Liver (tissue), 9 donors: Measurements from ENCODE around the gene CASTOR1. TPM values are rescaled to one million over a fixed set of nuclear protein-coding genes. Genes with fewer than 3 reads are reported as not detected.

Source experiments
- DNase-seq: peaks from one replicate; pipeline ENCODE4 v3.0.0-alpha.2; 2017; ENCODE audit warnings: low spot score
- H3K27ac ChIP-seq, 2 donors: one replicate each; pipeline ENCODE4 v1.7.0; 2013; ENCODE audit warnings: inconsistent platforms in 2 of 2, low read length in 2 of 2, control low read depth in 1 of 2, low read depth in 1 of 2, mild to moderate bottlenecking in 1 of 2
- H3K27me3 ChIP-seq, 4 donors: one replicate each; pipeline versions ENCODE4 v1.6.1 to v1.7.0; 2013; ENCODE audit warnings: low read length in 3 of 4, inconsistent platforms in 1 of 4, mild to moderate bottlenecking in 1 of 4, moderate library complexity in 1 of 4; ENCODE audit not compliant: control insufficient read depth in 4 of 4, insufficient read depth in 4 of 4
- H3K36me3 ChIP-seq, 4 donors: one replicate each; pipeline versions ENCODE4 v1.6.1 to v1.7.0; 2013; ENCODE audit warnings: low read length in 3 of 4, mild to moderate bottlenecking in 3 of 4, low read depth in 1 of 4, moderate library complexity in 1 of 4; ENCODE audit not compliant: control insufficient read depth in 4 of 4, insufficient read depth in 3 of 4
- H3K4me1 ChIP-seq, 4 donors: one replicate each; pipeline versions ENCODE4 v1.6.1 to v1.7.0; 2013; ENCODE audit warnings: low read length in 3 of 4, mild to moderate bottlenecking in 3 of 4, moderate library complexity in 1 of 4; ENCODE audit not compliant: control insufficient read depth in 4 of 4, insufficient read depth in 4 of 4
- H3K4me3 ChIP-seq, 3 donors: one replicate each; pipeline versions ENCODE4 v1.6.1 to v1.7.0; 2013; ENCODE audit warnings: low read length in 3 of 3, control low read depth in 1 of 3, low read depth in 1 of 3, mild to moderate bottlenecking in 1 of 3
- H3K9ac ChIP-seq, 2 donors: one replicate each; pipeline ENCODE4 v1.7.0; 2013; ENCODE audit warnings: low read length in 2 of 2, mild to moderate bottlenecking in 2 of 2, moderate library complexity in 2 of 2, control low read depth in 1 of 2, low read depth in 1 of 2
- H3K9me3 ChIP-seq, 4 donors: one replicate each; pipeline versions ENCODE4 v1.6.1 to v1.7.0; 2013; ENCODE audit warnings: low read length in 3 of 4; ENCODE audit not compliant: control insufficient read depth in 4 of 4
- EGR1 ChIP-seq, 2 donors: IDR thresholded peaks; 2 replicates each; pipeline ENCODE4 v1.6.1; 2016 to 2018; ENCODE audit warnings: antibody characterized with exemption in 2 of 2, low read depth in 2 of 2
- FOXA1 ChIP-seq: IDR thresholded peaks from 2 replicates; pipeline ENCODE4 v1.6.1; 2016; ENCODE audit warnings: antibody characterized with exemption
- FOXA2 ChIP-seq: IDR thresholded peaks from 2 replicates; pipeline ENCODE4 v1.6.1; 2016; ENCODE audit warnings: antibody characterized with exemption
- GABPA ChIP-seq, 2 donors: IDR thresholded peaks in 1 of 2; conservative IDR thresholded peaks in 1 of 2; 2 replicates each; pipeline ENCODE4 v1.6.1; 2016; ENCODE audit warnings: antibody characterized with exemption in 2 of 2, mild to moderate bottlenecking in 1 of 2, moderate library complexity in 1 of 2
- HNF4A ChIP-seq, 2 donors: conservative IDR thresholded peaks; 2 replicates each; pipeline ENCODE4 v1.6.1; 2016; ENCODE audit warnings: antibody characterized with exemption in 2 of 2, mild to moderate bottlenecking in 2 of 2
- HNF4G ChIP-seq: IDR thresholded peaks from 2 replicates; pipeline ENCODE4 v1.6.1; 2016; ENCODE audit warnings: antibody characterized with exemption
- JUND ChIP-seq, 2 donors: IDR thresholded peaks; 2 replicates each; pipeline ENCODE4 v1.6.1; 2016; ENCODE audit warnings: antibody characterized with exemption in 2 of 2
- NR2F2 ChIP-seq: IDR thresholded peaks from 2 replicates; pipeline ENCODE4 v1.6.1; 2016; ENCODE audit warnings: antibody characterized with exemption
- RAD21 ChIP-seq, 2 donors: IDR thresholded peaks; 2 replicates each; pipeline ENCODE4 v1.6.1; 2016; ENCODE audit warnings: antibody characterized with exemption in 2 of 2, mild to moderate bottlenecking in 2 of 2
- RXRA ChIP-seq, 2 donors: IDR thresholded peaks; 2 replicates each; pipeline ENCODE4 v1.6.1; 2017 to 2018; ENCODE audit warnings: antibody characterized with exemption in 2 of 2, mild to moderate bottlenecking in 1 of 2
- SP1 ChIP-seq: IDR thresholded peaks from 2 replicates; pipeline ENCODE4 v1.6.1; 2018; ENCODE audit warnings: antibody characterized with exemption, mild to moderate bottlenecking
- TAF1 ChIP-seq: conservative IDR thresholded peaks from 2 replicates; pipeline ENCODE4 v1.6.1; 2016; ENCODE audit warnings: antibody characterized with exemption, mild to moderate bottlenecking
- YY1 ChIP-seq: IDR thresholded peaks from 2 replicates; pipeline ENCODE4 v1.6.1; 2016; ENCODE audit warnings: antibody characterized with exemption, mild to moderate bottlenecking
- WGBS: extraction: QIAGEN DNeasy Blood & Tissue Kit; methylation state at CpG from one replicate; pipeline ENCODE4 v1.1.7; 2013; 5-methylcytosine and 5-hydroxymethylcytosine counted together
- polyA plus RNA-seq, 2 donors: library from polyadenylated mRNA; stranded (reverse) in 1 of 2; unstranded in 1 of 2; fragments of 200-250 nt in 1 of 2; fragments of >200 nt in 1 of 2; fragmentation: Nextera tagmentation in 1 of 2; extraction: Ambion mirVana in 1 of 2; gene quantifications; one replicate each; pipeline versions ENCODE4 v1.2.1 to v1.2.3, GENCODE V29; 2013 to 2015
- total RNA-seq, 2 donors: library from RNA; depleted of rRNA; stranded (reverse); fragments of >200 nt; gene quantifications; one replicate each; pipeline ENCODE4 v1.2.3, GENCODE V29; 2014
- TF ChIP-seq, protein P1 (sequence below): fragments of 150-350 bp; IDR thresholded peaks from 2 replicates; pipeline ENCODE4 v1.5.1; 2017; ENCODE audit warnings: improper control_type of control experiment, low read depth, low read length; ENCODE audit not compliant: missing input control
- TF ChIP-seq, protein P2 (sequence below): IDR thresholded peaks from 2 replicates; pipeline ENCODE4 v1.6.1; 2016; ENCODE audit warnings: antibody characterized with exemption
- TF ChIP-seq, protein P3 (sequence below): IDR thresholded peaks from 2 replicates; pipeline ENCODE4 v1.6.1; 2016; ENCODE audit warnings: antibody characterized with exemption, mild to moderate bottlenecking
- TF ChIP-seq, protein P4 (sequence below): IDR thresholded peaks from 2 replicates; pipeline ENCODE4 v1.6.1; 2016; ENCODE audit warnings: antibody characterized with exemption
- TF ChIP-seq, protein P5 (sequence below): IDR thresholded peaks from 2 replicates; pipeline ENCODE4 v1.6.1; 2016; ENCODE audit warnings: antibody characterized with exemption
- donor health status: healthy.
- donor health status: healthy.
- donor health status: healthy.
- donor health status: healthy.
- donor health status: healthy.

Gene CASTOR1
- total and polyA plus RNA-seq, 4 donors = 1.8 to 5.4 (median 2.4) TPM

DNA sequence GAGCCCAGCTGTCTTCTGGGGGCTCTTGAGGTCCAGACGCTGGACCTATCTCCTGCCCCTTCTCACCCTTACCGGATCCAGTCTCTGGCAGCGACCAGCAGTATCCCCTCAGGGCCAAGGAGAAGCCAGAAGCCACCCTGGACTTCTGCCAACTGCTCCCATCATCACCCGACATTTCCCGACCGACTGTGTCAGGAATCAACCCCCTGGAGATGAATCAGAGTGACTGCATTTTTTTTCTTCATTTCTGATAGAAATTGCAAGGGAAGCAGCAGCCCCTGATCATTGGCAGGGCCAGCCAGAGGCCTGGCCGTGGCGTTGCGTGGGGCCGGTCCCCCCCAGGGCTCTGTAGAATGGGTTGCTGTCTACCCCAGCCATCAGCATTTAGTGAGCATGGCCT lies 37.6 kb downstream of the CASTOR1 start:
- Histone ChIP-seq H3K9ac (no peak overlapping the region), H3K9me3 (no peaks in the 10 kb centered on the region), H3K27me3 (peaks cover 0 to 7% (median 0%) of the 10 kb centered on the region in 4 donors), H3K36me3 (no peaks in the 10 kb centered on the region), H3K4me1 (peaks cover 2 to 14% (median 5%) of the 10 kb centered on the region in 4 donors), H3K4me3 (no peak overlapping the region), H3K27ac (no peak overlapping the region)
- 86% methylated on average over 10 of the region's 10 CpGs for WGBS
- TF ChIP-seq SP1 (no peak), TAF1 (no peak), FOXA1 (no peak), YY1 (no peak), RAD21 (IDR thresholded peaks at IDR 0.05) (no peak), FOXA2 (no peak), RXRA (IDR thresholded peaks at IDR 0.05) (no peak), NR2F2 (no peak), EGR1 (IDR thresholded peaks at IDR 0.05; ENCODE audit: low read depth in 2 of 2) (no peak), HNF4G (no peak), JUND (IDR thresholded peaks at IDR 0.05) (no peak), GABPA (IDR thresholded peaks at IDR 0.05 in 1 of 2, conservative IDR thresholded peaks at IDR 0.05 in 1 of 2) (no peak), HNF4A (conservative IDR thresholded peaks at IDR 0.05) (no peak)
- TF ChIP-seq, protein P1, sequence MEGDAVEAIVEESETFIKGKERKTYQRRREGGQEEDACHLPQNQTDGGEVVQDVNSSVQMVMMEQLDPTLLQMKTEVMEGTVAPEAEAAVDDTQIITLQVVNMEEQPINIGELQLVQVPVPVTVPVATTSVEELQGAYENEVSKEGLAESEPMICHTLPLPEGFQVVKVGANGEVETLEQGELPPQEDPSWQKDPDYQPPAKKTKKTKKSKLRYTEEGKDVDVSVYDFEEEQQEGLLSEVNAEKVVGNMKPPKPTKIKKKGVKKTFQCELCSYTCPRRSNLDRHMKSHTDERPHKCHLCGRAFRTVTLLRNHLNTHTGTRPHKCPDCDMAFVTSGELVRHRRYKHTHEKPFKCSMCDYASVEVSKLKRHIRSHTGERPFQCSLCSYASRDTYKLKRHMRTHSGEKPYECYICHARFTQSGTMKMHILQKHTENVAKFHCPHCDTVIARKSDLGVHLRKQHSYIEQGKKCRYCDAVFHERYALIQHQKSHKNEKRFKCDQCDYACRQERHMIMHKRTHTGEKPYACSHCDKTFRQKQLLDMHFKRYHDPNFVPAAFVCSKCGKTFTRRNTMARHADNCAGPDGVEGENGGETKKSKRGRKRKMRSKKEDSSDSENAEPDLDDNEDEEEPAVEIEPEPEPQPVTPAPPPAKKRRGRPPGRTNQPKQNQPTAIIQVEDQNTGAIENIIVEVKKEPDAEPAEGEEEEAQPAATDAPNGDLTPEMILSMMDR = no peak
- TF ChIP-seq, protein P2, sequence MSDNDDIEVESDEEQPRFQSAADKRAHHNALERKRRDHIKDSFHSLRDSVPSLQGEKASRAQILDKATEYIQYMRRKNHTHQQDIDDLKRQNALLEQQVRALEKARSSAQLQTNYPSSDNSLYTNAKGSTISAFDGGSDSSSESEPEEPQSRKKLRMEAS = no peak
- TF ChIP-seq, protein P3, sequence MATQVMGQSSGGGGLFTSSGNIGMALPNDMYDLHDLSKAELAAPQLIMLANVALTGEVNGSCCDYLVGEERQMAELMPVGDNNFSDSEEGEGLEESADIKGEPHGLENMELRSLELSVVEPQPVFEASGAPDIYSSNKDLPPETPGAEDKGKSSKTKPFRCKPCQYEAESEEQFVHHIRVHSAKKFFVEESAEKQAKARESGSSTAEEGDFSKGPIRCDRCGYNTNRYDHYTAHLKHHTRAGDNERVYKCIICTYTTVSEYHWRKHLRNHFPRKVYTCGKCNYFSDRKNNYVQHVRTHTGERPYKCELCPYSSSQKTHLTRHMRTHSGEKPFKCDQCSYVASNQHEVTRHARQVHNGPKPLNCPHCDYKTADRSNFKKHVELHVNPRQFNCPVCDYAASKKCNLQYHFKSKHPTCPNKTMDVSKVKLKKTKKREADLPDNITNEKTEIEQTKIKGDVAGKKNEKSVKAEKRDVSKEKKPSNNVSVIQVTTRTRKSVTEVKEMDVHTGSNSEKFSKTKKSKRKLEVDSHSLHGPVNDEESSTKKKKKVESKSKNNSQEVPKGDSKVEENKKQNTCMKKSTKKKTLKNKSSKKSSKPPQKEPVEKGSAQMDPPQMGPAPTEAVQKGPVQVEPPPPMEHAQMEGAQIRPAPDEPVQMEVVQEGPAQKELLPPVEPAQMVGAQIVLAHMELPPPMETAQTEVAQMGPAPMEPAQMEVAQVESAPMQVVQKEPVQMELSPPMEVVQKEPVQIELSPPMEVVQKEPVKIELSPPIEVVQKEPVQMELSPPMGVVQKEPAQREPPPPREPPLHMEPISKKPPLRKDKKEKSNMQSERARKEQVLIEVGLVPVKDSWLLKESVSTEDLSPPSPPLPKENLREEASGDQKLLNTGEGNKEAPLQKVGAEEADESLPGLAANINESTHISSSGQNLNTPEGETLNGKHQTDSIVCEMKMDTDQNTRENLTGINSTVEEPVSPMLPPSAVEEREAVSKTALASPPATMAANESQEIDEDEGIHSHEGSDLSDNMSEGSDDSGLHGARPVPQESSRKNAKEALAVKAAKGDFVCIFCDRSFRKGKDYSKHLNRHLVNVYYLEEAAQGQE = no peak
- TF ChIP-seq, protein P4, sequence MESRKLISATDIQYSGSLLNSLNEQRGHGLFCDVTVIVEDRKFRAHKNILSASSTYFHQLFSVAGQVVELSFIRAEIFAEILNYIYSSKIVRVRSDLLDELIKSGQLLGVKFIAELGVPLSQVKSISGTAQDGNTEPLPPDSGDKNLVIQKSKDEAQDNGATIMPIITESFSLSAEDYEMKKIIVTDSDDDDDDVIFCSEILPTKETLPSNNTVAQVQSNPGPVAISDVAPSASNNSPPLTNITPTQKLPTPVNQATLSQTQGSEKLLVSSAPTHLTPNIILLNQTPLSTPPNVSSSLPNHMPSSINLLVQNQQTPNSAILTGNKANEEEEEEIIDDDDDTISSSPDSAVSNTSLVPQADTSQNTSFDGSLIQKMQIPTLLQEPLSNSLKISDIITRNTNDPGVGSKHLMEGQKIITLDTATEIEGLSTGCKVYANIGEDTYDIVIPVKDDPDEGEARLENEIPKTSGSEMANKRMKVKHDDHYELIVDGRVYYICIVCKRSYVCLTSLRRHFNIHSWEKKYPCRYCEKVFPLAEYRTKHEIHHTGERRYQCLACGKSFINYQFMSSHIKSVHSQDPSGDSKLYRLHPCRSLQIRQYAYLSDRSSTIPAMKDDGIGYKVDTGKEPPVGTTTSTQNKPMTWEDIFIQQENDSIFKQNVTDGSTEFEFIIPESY = no peak
- TF ChIP-seq, protein P5, sequence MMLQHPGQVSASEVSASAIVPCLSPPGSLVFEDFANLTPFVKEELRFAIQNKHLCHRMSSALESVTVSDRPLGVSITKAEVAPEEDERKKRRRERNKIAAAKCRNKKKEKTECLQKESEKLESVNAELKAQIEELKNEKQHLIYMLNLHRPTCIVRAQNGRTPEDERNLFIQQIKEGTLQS = no peak
- no peak for DNase-seq
